Natural killer cell (primary cell): ENCODE data around the gene SLC12A8. TPM values are rescaled to one million over a fixed set of nuclear protein-coding genes. Genes with fewer than 3 reads are reported as not detected.

Experiments used
- ATAC-seq, 3 donors: fragments of 150-1000 bp in 2 of 3; fragments of 200-7000 bp in 1 of 3; cut with Tn5 transposase; 1 replicate in 1 of 3; 2 replicates in 2 of 3; pipeline ENCODE4 v1.10.0; 2021; ENCODE audit warnings: mild to moderate bottlenecking in 2 of 3, moderate library complexity in 2 of 3
- DNase-seq, 2 donors: peaks; one replicate each; pipeline versions ENCODE4 v3.0.0 to v3.0.0-alpha.2; 2013 to 2021; ENCODE audit warnings: mixed read lengths in 1 of 2
- H3K27ac ChIP-seq: one replicate; pipeline ENCODE4 v1.5.1; 2013; ENCODE audit warnings: mild to moderate bottlenecking, low read length
- H3K27me3 ChIP-seq: one replicate; pipeline ENCODE4 v1.6.1; 2013; ENCODE audit warnings: low read length; ENCODE audit not compliant: control insufficient read depth, insufficient read depth
- H3K36me3 ChIP-seq: one replicate; pipeline ENCODE4 v1.6.1; 2013; ENCODE audit warnings: low read length; ENCODE audit not compliant: control insufficient read depth, insufficient read depth
- H3K4me1 ChIP-seq: one replicate; pipeline ENCODE4 v1.6.1; 2013; ENCODE audit warnings: low read length; ENCODE audit not compliant: control insufficient read depth, insufficient read depth
- H3K4me3 ChIP-seq: one replicate; pipeline ENCODE4 v1.5.1; 2013; ENCODE audit warnings: low read length
- H3K9me3 ChIP-seq: one replicate; pipeline ENCODE4 v1.6.1; 2013; ENCODE audit warnings: low read length; ENCODE audit not compliant: control insufficient read depth, insufficient read depth
- H3K27ac Mint-ChIP-seq, 2 donors: one replicate each; pipeline ENCODE4 v1.8.0; 2022; ENCODE audit warnings: mild to moderate bottlenecking in 2 of 2, mixed read lengths in 2 of 2, moderate library complexity in 1 of 2
- H3K27me3 Mint-ChIP-seq, 2 donors: one replicate each; pipeline ENCODE4 v1.8.0; 2022; ENCODE audit warnings: low read depth in 2 of 2, mixed read lengths in 2 of 2
- H3K36me3 Mint-ChIP-seq: one replicate; pipeline ENCODE4 v1.8.0; 2022; ENCODE audit warnings: mixed read lengths
- H3K4me1 Mint-ChIP-seq, 2 donors: one replicate each; pipeline ENCODE4 v1.8.0; 2022; ENCODE audit warnings: mixed read lengths in 2 of 2
- H3K4me3 Mint-ChIP-seq: one replicate; pipeline ENCODE4 v1.8.0; 2022; ENCODE audit warnings: mild to moderate bottlenecking, moderate library complexity, mixed read lengths
- H3K9me3 Mint-ChIP-seq, 2 donors: one replicate each; pipeline ENCODE4 v1.8.0; 2022; ENCODE audit warnings: mixed read lengths in 2 of 2
- WGBS: methylation state at CpG from one replicate; pipeline ENCODE4 v1.1.7; 2013; ENCODE audit warnings: missing lambda C conversion rate; ENCODE audit not compliant: insufficient coverage; 5-methylcytosine and 5-hydroxymethylcytosine counted together
- intact Hi-C: fragments of 100-400 bp; cut with micrococcal nuclease; formaldehyde crosslinking; loops from one replicate; pipeline ENCODE4 v1.14.2; 2022
- total RNA-seq, 4 donors: library from RNA; stranded (reverse); fragments of 120-200 nt in 1 of 4; gene quantifications; one replicate each; pipeline versions ENCODE4 v1.2.3 to v1.2.4, GENCODE V29; 2013 to 2022
- TF ChIP-seq, protein P1 (sequence below): fragments of 200-600 bp; IDR thresholded peaks from one replicate; pipeline ENCODE4 v1.8.0; 2022; ENCODE audit warnings: antibody characterized with exemption

Gene SLC12A8
- total RNA-seq, 3 donors from 2014 or later (not counting 1 experiment from before 2014, with no cell fraction given) = 0.25 to 1.4 (median 0.61) TPM

DNA sequence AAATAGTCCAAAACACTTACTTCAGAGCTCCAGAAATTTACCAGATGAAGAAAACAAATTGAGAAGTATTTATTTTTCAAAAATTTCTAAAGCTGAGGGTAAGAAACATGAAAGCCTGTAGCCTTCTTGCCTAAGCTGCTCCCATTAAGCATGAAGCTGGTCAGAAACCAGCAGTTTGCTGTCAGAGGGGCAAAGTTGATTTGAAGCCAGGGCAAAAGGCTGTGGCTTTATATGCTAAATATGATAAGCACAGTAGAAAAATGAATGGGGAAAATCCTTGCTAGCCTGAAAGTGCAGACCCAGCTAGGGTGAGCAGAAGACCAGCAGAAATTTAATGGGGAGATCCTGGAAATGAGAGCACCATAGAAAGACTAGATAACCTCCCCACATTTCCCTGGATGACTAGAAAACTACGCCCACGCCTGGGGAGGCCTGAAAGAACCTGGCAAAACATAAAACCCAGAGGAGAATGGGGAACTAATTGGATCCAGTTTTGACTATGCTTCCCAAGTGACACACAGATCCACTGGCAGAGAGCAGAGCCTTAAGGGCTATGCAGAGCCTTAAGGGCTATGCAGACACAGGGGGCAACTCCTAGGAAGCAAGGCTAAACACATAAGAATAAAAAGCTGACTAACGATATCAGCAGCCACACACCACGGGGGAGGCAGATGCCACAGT, 113.8 kb downstream of the SLC12A8 start:
- Mint-ChIP-seq H3K4me1 (no peaks in the 10 kb centered on the region), H3K4me3 (no peak overlapping the region), H3K9me3 (peaks cover 2 to 3% of the 10 kb centered on the region in 2 donors), H3K27ac (no peak overlapping the region), H3K27me3 (peaks cover 0 to 7% of the 10 kb centered on the region in 2 donors), H3K36me3 (no peaks in the 10 kb centered on the region)
- no peaks in the 10 kb centered on the region for H3K9me3 ChIP-seq
- H3K27ac ChIP-seq = no peak overlapping the region
- no peaks in the 10 kb centered on the region for H3K27me3 ChIP-seq
- no peaks in the 10 kb centered on the region for H3K4me1 ChIP-seq
- intact Hi-C loops = no loop called here
- no peak overlapping the region for H3K4me3 ChIP-seq
- WGBS = 88% methylated on average over 4 of the region's 4 CpGs
- no peaks in the 10 kb centered on the region for H3K36me3 ChIP-seq
- no peak for ATAC-seq
- TF ChIP-seq, protein P1, sequence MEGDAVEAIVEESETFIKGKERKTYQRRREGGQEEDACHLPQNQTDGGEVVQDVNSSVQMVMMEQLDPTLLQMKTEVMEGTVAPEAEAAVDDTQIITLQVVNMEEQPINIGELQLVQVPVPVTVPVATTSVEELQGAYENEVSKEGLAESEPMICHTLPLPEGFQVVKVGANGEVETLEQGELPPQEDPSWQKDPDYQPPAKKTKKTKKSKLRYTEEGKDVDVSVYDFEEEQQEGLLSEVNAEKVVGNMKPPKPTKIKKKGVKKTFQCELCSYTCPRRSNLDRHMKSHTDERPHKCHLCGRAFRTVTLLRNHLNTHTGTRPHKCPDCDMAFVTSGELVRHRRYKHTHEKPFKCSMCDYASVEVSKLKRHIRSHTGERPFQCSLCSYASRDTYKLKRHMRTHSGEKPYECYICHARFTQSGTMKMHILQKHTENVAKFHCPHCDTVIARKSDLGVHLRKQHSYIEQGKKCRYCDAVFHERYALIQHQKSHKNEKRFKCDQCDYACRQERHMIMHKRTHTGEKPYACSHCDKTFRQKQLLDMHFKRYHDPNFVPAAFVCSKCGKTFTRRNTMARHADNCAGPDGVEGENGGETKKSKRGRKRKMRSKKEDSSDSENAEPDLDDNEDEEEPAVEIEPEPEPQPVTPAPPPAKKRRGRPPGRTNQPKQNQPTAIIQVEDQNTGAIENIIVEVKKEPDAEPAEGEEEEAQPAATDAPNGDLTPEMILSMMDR = no peak
- DNase-seq = no peak

DNA sequence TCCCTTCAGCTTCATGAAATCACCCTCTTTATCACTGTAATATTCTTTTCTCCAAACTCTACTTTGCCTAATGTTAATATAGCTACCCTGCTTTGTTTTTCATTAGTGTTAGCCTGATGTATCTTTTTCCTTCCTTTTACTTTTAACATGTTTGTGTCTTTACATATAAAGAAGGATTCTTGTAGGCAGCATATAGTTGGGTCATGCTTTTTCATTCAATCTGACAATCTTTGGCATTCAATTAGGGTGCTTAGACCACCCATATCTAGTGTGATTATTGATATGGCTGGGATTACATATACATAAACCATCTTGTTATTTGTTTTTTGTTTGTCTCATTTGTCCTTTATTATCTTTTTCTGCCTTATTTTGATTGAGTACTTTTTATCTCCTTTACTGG, 121.9 kb downstream of the SLC12A8 start:
- Mint-ChIP-seq H3K27me3 (no peaks in the 10 kb centered on the region), H3K9me3 (no peaks in the 10 kb centered on the region), H3K36me3 (no peaks in the 10 kb centered on the region), H3K27ac (no peak overlapping the region), H3K4me3 (no peak overlapping the region), H3K4me1 (no peaks in the 10 kb centered on the region)
- Histone ChIP-seq H3K4me3 (no peak overlapping the region), H3K27ac (no peak overlapping the region), H3K36me3 (no peaks in the 10 kb centered on the region), H3K9me3 (peaks cover 3% of the 10 kb centered on the region), H3K27me3 (no peaks in the 10 kb centered on the region), H3K4me1 (no peaks in the 10 kb centered on the region)
- TF ChIP-seq, protein P1 = no peak
- intact Hi-C loops = no loop called here
- no peak for ATAC-seq
- DNase-seq = no peak

DNA sequence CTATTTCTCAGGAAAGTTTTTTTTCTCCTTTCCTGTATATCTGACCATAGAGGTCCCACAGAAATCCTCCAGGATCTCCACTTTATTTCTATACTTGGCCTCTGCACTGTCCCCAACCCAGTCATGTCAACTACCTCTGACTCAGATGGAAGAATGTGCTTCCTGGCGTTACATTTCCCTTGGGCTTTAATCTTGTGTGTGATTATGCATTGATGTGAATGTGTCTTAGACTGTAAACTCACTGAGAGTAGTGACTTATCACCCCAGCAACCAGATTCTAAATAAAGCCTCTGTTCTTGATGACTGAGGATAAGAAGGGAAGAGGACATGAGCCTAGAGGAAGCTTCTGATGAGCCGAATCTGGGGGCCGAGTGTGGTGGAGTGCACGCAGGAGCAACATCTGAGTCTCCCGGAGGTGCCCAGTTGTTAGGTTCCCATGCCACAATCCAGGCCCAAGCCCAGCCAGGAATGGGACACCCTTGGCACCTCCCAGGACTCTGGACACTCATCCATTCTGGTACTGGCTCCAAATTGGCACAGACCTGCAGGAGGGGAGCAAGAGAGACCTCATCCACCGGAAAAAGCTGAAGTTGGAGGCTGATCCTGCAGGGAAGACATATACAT, 124.7 kb downstream of the SLC12A8 start:
- Histone ChIP-seq H3K36me3 (no peaks in the 10 kb centered on the region), H3K4me1 (no peaks in the 10 kb centered on the region), H3K9me3 (peaks cover 3% of the 10 kb centered on the region), H3K27ac (no peak overlapping the region), H3K4me3 (no peak overlapping the region), H3K27me3 (no peaks in the 10 kb centered on the region)
- Mint-ChIP-seq H3K9me3 (no peaks in the 10 kb centered on the region), H3K36me3 (no peaks in the 10 kb centered on the region), H3K27me3 (peaks cover 0 to 7% of the 10 kb centered on the region in 2 donors), H3K4me1 (peaks cover 0 to 7% of the 10 kb centered on the region in 2 donors), H3K4me3 (no peak overlapping the region), H3K27ac (no peak overlapping the region)
- TF ChIP-seq, protein P1 = no peak
- ATAC-seq = no peak
- no peak for DNase-seq
- intact Hi-C loops = no loop called here
- 95% methylated on average over 5 of the region's 6 CpGs for WGBS

DNA sequence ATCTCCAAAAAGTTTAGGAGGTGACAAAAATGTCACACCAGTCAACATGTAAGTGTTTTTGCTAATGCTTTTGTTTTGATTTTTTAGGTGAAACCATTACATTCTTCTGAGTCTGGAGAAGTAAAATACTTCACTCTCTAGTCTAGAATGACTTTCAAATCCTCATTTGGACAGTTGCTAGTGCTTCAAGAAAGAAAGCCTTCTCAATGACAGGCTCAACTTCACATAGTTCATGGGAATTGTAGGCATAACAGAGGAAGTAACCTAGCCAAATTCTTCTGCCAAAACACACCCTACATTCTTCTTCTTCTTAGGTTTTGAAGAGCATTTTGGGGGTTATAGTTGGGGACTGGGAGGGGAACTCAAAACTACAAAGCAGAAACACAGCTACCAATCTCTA, 127.4 kb downstream of the SLC12A8 start:
- Histone ChIP-seq H3K9me3 (no peaks in the 10 kb centered on the region), H3K27ac (no peak overlapping the region), H3K36me3 (no peaks in the 10 kb centered on the region), H3K4me1 (no peaks in the 10 kb centered on the region), H3K27me3 (no peaks in the 10 kb centered on the region), H3K4me3 (no peak overlapping the region)
- intact Hi-C loops = no loop called here
- no peaks in the 10 kb centered on the region for H3K36me3 Mint-ChIP-seq
- peaks cover 0 to 7% of the 10 kb centered on the region in 2 donors for H3K27me3 Mint-ChIP-seq
- DNase-seq (no peak), ATAC-seq (no peak)
- TF ChIP-seq, protein P1 = no peak
- no peak overlapping the region for H3K27ac Mint-ChIP-seq
- H3K4me3 Mint-ChIP-seq = no peak overlapping the region
- H3K4me1 Mint-ChIP-seq = peaks cover 0 to 7% of the 10 kb centered on the region in 2 donors
- no peaks in the 10 kb centered on the region for H3K9me3 Mint-ChIP-seq
